C4-2B (cell line): ENCODE data around the gene RFESD.
"Not testable (repeated sequence)": the region's sequence is repeated elsewhere in the genome, so short reads cannot be mapped to it uniquely, and the experiment has no call there.

ENCODE experiments used
- H3K27ac ChIP-seq: fragments of 450-650 bp; 2 replicates; pipeline ENCODE4 v1.5.1; 2017
- ZFX ChIP-seq: fragments of 450-650 bp; IDR thresholded peaks from 2 replicates; pipeline ENCODE4 v1.6.1; 2017
- TF ChIP-seq, protein P1 (sequence below): fragments of 450-650 bp; conservative IDR thresholded peaks from 2 replicates; pipeline ENCODE4 v1.5.1; 2017; ENCODE audit warnings: mild to moderate bottlenecking

RFESD gene

DNA sequence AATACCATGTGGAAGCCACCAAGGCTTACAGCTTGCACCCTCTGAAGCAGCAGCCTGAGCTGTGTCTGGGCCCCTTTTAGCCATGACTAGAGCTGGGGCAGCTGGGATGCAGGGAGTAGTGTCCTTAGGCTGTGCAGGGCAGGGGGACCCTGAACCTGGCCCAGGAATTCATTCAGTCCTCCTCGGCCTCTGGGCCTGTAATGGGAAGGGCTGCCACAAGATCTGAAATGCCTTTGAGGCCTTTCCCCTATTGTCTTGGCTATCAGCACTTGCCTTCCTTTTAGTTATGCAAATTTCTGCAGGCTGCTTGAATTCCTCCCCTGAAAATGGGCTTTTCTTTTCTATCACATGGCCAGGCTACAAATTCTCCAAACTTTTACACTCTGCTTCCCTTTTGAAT, 17.6 kb upstream of the RFESD start:
- TF ChIP-seq, protein P1, sequence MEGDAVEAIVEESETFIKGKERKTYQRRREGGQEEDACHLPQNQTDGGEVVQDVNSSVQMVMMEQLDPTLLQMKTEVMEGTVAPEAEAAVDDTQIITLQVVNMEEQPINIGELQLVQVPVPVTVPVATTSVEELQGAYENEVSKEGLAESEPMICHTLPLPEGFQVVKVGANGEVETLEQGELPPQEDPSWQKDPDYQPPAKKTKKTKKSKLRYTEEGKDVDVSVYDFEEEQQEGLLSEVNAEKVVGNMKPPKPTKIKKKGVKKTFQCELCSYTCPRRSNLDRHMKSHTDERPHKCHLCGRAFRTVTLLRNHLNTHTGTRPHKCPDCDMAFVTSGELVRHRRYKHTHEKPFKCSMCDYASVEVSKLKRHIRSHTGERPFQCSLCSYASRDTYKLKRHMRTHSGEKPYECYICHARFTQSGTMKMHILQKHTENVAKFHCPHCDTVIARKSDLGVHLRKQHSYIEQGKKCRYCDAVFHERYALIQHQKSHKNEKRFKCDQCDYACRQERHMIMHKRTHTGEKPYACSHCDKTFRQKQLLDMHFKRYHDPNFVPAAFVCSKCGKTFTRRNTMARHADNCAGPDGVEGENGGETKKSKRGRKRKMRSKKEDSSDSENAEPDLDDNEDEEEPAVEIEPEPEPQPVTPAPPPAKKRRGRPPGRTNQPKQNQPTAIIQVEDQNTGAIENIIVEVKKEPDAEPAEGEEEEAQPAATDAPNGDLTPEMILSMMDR, result no peak
- no peak for TF ChIP-seq ZFX

DNA sequence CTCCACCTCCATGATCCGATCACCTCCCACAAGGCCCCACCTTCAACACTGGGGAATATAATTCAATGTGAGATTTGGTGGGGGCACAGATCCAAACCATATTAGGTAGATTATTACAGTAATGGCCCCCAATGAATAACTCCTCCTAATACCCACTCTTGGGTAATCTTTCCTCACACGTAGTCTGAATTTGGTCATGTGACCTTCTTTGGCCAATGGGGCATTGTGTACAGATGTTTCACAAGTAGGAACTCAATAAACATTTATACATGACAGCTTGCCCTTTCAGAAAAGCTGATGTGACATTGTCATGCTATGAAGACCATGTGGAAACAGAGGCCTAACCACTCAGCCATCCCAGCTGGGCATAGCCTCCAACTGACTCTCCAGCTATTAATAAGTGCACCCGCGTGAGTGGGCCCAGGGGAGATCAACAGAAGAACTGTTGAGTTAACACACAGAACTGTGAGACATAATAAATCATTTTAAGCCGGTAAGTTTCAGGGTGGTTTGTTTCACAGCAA, 16.1 kb upstream of the RFESD start:
- H3K27ac ChIP-seq, result no peak overlapping the region
- TF ChIP-seq, protein P1, result no peak
- TF ChIP-seq ZFX, result no peak

More for the DNA sequence above, 17.6 kb upstream of the RFESD start:
- no peak overlapping the region for H3K27ac ChIP-seq

- TF ChIP-seq, protein P1, result no peak
- TF ChIP-seq ZFX, result no peak
- H3K27ac ChIP-seq, result no peak overlapping the region
Measured at GRCh38 chr5:95631255-95631958, 15.2 kb upstream of the RFESD start.

DNA sequence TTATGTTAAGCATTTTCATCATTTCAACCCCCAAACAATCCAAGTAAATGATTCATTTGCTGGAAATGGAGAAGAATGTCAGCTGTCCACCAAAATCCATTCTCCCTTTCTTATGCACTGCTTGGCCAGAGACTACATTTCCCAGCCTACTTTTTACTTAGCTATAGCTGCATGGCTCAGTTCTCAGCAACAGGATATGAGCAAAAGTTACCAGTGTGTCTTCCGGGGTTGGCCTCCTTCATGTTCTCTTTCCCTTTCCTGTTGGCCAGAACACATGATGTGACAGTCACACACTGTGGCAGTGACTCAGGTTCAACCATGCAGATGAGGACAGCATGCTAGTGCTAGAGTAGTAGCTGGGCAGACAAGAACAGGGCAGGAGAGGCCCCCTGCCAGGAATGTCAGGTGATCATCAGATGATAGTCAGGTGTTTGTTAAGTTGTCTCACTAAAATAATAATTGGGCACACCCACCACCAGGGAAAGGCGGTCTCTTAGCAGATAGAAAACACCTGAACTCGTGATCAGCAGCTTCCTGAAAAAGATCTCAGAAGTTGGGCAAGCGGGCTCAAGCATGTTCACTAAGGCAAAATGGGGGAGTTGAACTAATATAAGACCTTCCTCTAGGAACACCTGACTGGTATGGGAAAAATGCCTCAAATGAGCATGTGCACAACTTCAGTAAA, 14.4 kb upstream of the RFESD start:
- no peak overlapping the region for H3K27ac ChIP-seq
- TF ChIP-seq, protein P1, result no peak
- no peak for TF ChIP-seq ZFX

- not testable (repeated sequence) for H3K27ac ChIP-seq
Measured at GRCh38 chr5:95632942-95633341, 13.6 kb upstream of the RFESD start.

DNA sequence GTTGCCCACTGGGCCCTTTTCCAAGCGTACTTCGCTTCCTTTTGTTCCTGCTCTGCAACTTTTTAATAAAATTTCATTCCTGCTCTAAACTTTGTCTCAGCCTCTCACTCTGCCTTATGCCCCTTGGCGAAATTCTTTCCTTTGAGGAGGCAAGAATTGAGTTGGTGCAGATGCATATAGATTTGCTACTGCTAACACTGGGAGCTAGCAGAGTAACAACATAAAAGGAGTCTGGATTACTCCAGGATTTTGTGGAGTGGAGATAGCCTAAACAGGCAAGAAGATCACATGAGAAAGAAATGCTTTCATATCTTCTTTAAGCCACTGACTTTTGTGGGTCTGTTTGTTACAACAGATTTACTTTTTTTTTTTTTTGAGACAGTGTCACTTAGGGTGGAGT, 12.9 kb upstream of the RFESD start:
- no peak overlapping the region for H3K27ac ChIP-seq
- no peak for TF ChIP-seq ZFX
- TF ChIP-seq, protein P1, result no peak

DNA sequence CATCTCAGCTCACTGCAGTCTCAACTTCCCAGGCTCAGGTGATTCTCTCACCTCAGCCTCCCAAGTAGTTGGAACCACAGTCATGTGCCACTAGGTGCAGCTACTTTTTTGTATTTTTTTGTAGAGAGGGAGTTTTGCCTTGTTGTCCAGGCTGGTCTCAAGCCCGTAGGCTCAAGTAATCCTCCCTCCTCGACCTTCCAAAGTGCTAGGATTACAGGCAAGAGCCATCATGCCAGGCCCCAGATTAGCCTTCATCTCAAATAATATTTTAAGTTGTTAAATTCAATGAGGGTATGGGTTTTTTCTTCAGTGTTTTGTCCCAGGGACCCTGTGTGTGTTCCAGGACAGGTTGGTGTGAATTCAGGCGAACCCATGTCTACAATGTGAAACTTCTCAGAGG, 12.5 kb upstream of the RFESD start:
- TF ChIP-seq, protein P1, result no peak
- TF ChIP-seq ZFX, result no peak
- H3K27ac ChIP-seq, result no peak overlapping the region
